Measurements from ENCODE around the gene NTSR1. TPM values are rescaled to one million over a fixed set of nuclear protein-coding genes. Genes with fewer than 3 reads are reported as not detected.

The NTSR1 gene
- total RNA-seq, 1 donor from 2014 or later = 0.23 TPM

GRCh38 chr20:62796699-62797491 is 88.3 kb downstream of the NTSR1 start:
- intact Hi-C loops (cut with micrococcal nuclease) = loop anchor here (5.0 kb wide), 1 partner anchor 130 kb away; the partner anchor contains the start of gene DIDO1

GRCh38 chr20:62797671-62798532 is 89.3 kb downstream of the NTSR1 start:
- intact Hi-C loops (cut with micrococcal nuclease) = loop anchor here (5.0 kb wide), 1 partner anchor 129 kb away; the partner anchor contains the start of gene DIDO1

GRCh38 chr20:62799036-62799435 is 90.4 kb downstream of the NTSR1 start:
- intact Hi-C loops (cut with micrococcal nuclease) = loop anchor here (5.0 kb wide), 1 partner anchor 128 kb away; the partner anchor contains the start of gene DIDO1

DNA sequence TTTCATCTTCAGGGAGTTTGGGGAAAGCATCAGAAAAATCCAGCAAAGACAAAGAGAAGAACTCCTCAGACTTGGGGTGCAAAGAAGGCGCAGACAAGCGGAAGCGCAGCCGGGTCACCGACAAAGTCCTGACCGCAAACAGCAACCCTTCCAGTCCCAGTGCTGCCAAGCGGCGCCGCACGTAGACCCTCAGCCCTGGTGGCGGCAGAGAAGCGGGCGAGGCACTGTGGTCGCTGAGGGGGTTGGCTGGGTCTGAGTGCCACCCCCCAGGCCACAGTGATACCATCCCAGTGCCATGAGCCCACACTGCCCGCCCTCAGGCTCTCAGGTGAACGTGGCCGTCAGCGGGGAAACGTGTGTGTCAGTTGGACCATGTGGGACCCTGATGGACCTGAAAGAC is 90.8 kb downstream of the NTSR1 start:
- intact Hi-C loops (cut with micrococcal nuclease) = loop anchor here (5.0 kb wide), 1 partner anchor 128 kb away; the partner anchor contains the start of gene DIDO1

GRCh38 chr20:62799873-62800272 is 91.2 kb downstream of the NTSR1 start:
- intact Hi-C loops (cut with micrococcal nuclease) = loop anchor here (5.0 kb wide), 1 partner anchor 127 kb away; the partner anchor contains the start of gene DIDO1

- intact Hi-C loops (cut with micrococcal nuclease) = no loop called here
Measured at GRCh38 chr20:62800314-62801259, 92.0 kb downstream of the NTSR1 start.

- intact Hi-C loops (cut with micrococcal nuclease) = no loop called here
Measured at GRCh38 chr20:62801284-62802010, 92.8 kb downstream of the NTSR1 start.

GRCh38 chr20:62802026-62802712 is 93.5 kb downstream of the NTSR1 start:
- intact Hi-C loops (cut with micrococcal nuclease) = no loop called here

- intact Hi-C loops (cut with micrococcal nuclease) = loop anchor here (1.0 kb wide), 1 partner anchor 10 kb away; no protein-coding TSS in a partner anchor
Measured at GRCh38 chr20:62804021-62804626, 95.5 kb downstream of the NTSR1 start.

DNA sequence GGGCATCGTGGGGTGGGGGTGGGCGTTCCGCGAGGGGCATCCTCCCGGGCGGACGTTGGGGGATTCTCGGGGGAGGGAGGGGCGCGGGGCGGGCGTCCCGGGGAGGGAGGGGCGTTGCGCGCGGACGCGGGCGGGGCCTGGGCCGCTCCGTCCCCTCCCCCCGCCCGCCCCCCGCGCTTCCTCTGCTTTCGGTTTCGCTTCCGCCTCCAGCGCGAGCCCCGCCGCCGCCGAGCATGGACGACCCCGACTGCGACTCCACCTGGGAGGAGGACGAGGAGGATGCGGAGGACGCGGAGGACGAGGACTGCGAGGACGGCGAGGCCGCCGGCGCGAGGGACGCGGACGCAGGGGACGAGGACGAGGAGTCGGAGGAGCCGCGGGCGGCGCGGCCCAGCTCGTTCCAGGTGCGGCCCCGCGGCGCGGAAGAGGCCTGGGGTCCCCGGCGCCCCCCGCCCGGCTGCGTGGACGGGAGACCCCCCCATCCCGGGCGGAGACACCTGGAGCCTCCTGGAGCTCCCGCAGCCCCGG is 96.1 kb downstream of the NTSR1 start, which contains the start of gene OGFR:
Gene OGFR (plus strand): TSS at position 209 of the 528 bp plus-strand sequence. CDS start 25 bp downstream, at position 234.
- intact Hi-C loops (cut with micrococcal nuclease) = loop anchor here (1.0 to 5.0 kb wide), 3 partner anchors 10 to 417 kb away; partner anchors contain the start of gene RPS21

- intact Hi-C loops (cut with micrococcal nuclease) = loop anchor here (5.0 kb wide), 2 partner anchors 138 to 418 kb away; partner anchors contain the start of gene RPS21
Measured at GRCh38 chr20:62805155-62805710, 96.6 kb downstream of the NTSR1 start.

- intact Hi-C loops (cut with micrococcal nuclease) = loop anchor here (5.0 kb wide), 2 partner anchors 139 to 419 kb away; partner anchors contain the start of gene RPS21
Measured at GRCh38 chr20:62805711-62806382, 97.2 kb downstream of the NTSR1 start.

- intact Hi-C loops (cut with micrococcal nuclease) = loop anchor here (5.0 kb wide), 2 partner anchors 139 to 419 kb away; partner anchors contain the start of gene RPS21
Measured at GRCh38 chr20:62806383-62807050, 97.9 kb downstream of the NTSR1 start.

DNA sequence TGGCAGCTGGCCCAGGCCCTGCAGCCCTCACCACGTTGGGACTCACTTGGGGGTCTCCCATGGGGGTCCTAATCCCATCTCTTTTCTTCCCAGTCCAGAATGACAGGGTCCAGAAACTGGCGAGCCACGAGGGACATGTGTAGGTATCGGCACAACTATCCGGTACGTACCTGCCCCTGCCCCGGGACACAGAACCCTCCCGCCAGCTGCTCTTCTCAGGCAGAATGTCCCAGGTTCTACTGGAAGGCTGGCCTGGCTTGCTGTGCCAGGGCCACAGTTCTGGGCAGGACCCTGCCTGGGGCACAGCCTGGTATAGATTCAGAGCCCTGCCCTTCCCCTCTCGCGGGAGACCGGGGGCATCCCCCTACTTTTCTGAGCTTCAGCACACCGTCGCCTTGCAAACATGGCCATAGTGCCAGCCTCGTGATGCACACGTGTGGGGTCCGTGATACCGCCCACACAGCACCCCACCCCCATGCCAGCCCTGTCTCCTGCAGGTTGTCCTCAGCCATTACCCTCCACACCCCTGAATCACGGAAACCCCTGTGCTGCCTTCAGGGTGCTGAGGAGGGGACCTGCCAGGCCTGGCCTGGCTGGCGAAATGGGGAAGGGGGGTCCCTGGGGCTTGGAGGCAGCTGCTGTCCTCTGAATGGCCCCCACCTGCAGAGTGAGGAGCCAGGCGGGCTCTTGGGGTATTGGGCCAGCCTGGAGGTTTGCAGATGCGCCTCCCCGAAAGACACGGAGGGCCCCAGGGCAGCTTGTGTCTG is 99.0 kb downstream of the NTSR1 start:
- intact Hi-C loops (cut with micrococcal nuclease) = loop anchor here (1.0 to 5.0 kb wide), 4 partner anchors 13 to 420 kb away; partner anchors contain the start of gene RPS21

DNA sequence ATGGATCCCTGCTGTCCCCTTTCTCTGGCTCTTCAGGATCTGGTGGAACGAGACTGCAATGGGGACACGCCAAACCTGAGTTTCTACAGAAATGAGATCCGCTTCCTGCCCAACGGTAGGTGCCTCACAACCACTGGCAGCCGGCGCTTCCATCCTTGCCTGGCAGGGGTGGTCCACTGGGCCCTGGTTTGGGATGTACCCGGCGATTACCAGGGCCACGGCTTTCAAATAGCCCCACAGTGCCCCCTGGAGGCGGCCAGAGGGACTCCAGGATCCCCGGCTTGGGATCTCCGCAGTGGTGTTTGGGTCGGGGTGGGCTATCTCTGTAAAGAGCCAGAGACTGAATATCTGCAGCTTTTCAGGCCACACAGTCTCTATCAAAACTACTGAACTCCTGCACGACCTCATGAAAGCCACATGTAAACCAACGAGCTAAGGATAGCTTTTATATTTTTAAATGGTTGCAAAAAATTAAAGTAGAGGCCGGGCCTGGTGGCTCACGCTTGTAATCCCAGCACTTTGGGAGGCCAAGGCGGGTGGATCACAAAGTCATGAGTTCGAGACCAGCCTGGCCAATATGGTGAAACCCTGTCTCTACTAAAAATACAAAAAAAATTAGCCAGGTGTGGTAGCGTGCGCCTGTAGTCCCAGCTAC is 99.7 kb downstream of the NTSR1 start:
- intact Hi-C loops (cut with micrococcal nuclease) = loop anchor here (1.0 to 5.0 kb wide), 4 partner anchors 14 to 421 kb away; partner anchors contain the start of gene RPS21

All from T-helper 2 cell treated with Interferon-gamma antibody and Interleukin-4, amounts not matched to agents 100 ng/mL and 5 ng/mL, for 36 hours (primary cell).